T1000 (cell line): ENCODE measurements around the gene SLC6A18.
"Not testable (repeated sequence)": the region's sequence is repeated elsewhere in the genome, so short reads cannot be mapped to it uniquely, and the experiment has no call there.

Experiments used
- DNase-seq: peaks from one replicate; lab custom pipeline; 2025; ENCODE audit warnings: mixed read lengths; lab: John Stamatoyannopoulos, UW

The SLC6A18 gene

GRCh38 chr5:1290956-1291355, 65.8 kb downstream of the SLC6A18 start:
- not testable (repeated sequence) for DNase-seq

GRCh38 chr5:1291611-1292080, 66.5 kb downstream of the SLC6A18 start:
- DNase-seq, result no peak

- no peak for DNase-seq
Measured at GRCh38 chr5:1292139-1292538, 67.0 kb downstream of the SLC6A18 start.

- DNase-seq, result no peak
Measured at GRCh38 chr5:1292846-1293415, 67.8 kb downstream of the SLC6A18 start.

- DNase-seq, result no peak
Measured at GRCh38 chr5:1293416-1294205, 68.4 kb downstream of the SLC6A18 start.

- DNase-seq, result no peak
Measured at GRCh38 chr5:1294206-1294834, 69.1 kb downstream of the SLC6A18 start.

- no peak for DNase-seq
Measured at GRCh38 chr5:1294835-1295649, 69.9 kb downstream of the SLC6A18 start, which contains the start of gene TERT. Gene TERT (minus strand): TSS chr5:1295068. CDS start chr5:1294989, 79 bp downstream.

- no peak for DNase-seq
Measured at GRCh38 chr5:1295650-1296037, 70.5 kb downstream of the SLC6A18 start.
